Astrocyte (in vitro differentiated cells and primary cell): ENCODE results near the gene MLF2. TPM values are rescaled to one million over a fixed set of nuclear protein-coding genes. Genes with fewer than 3 reads are reported as not detected.

ENCODE experiments used
- DNase-seq: peaks from one replicate; pipeline ENCODE4 v3.0.0-alpha.2; 2010; ENCODE audit warnings: low read depth
- FAIRE-seq: peaks from 2 replicates; lab custom pipeline; 2011; peaks lifted over from hg19 to GRCh38; lab: Jason Lieb, UNC
- H2AFZ ChIP-seq: 2 replicates; pipeline ENCODE4 v1.6.0; 2012; ENCODE audit warnings: low read depth, low read length, inconsistent platforms
- H3K27ac ChIP-seq: 2 replicates; pipeline ENCODE4 v1.5.1; 2011; ENCODE audit warnings: low read depth, low read length, inconsistent platforms
- H3K27me3 ChIP-seq: 2 replicates; pipeline ENCODE4 v1.6.0; 2011; ENCODE audit warnings: low read length, inconsistent platforms; ENCODE audit not compliant: insufficient read depth
- H3K36me3 ChIP-seq: 2 replicates; pipeline ENCODE4 v1.5.1; 2011; ENCODE audit warnings: low read length, inconsistent platforms; ENCODE audit not compliant: insufficient read depth
- H3K4me1 ChIP-seq: 2 replicates; pipeline ENCODE4 v1.5.1; 2011; ENCODE audit warnings: low read length, inconsistent platforms; ENCODE audit not compliant: insufficient read depth
- H3K4me2 ChIP-seq: 2 replicates; pipeline ENCODE4 v1.6.0; 2012; ENCODE audit warnings: low read length, inconsistent platforms
- H3K4me3 ChIP-seq: 2 replicates; pipeline ENCODE4 v1.5.1; 2011; ENCODE audit warnings: low read depth, mild to moderate bottlenecking, low read length, inconsistent platforms; ENCODE audit not compliant: insufficient read depth
- H3K79me2 ChIP-seq: 2 replicates; pipeline ENCODE4 v1.6.0; 2012; ENCODE audit warnings: mild to moderate bottlenecking, low read length, inconsistent platforms; ENCODE audit not compliant: insufficient read depth
- H3K9ac ChIP-seq: 2 replicates; pipeline ENCODE4 v1.6.0; 2012; ENCODE audit warnings: mild to moderate bottlenecking, low read length, inconsistent platforms
- H3K9me3 ChIP-seq: 2 replicates; pipeline ENCODE4 v1.5.1; 2012; ENCODE audit warnings: low read depth, mild to moderate bottlenecking, low read length, inconsistent platforms; ENCODE audit not compliant: insufficient read depth
- H4K20me1 ChIP-seq: 2 replicates; pipeline ENCODE4 v1.6.0; 2012; ENCODE audit warnings: low read length, inconsistent platforms; ENCODE audit not compliant: insufficient read depth
- H3K27ac Mint-ChIP-seq: one replicate; pipeline ENCODE4 v1.8.0; 2021; ENCODE audit warnings: mild to moderate bottlenecking, mixed read lengths; ENCODE audit not compliant: unreplicated experiment
- H3K27me3 Mint-ChIP-seq: one replicate; pipeline ENCODE4 v1.8.0; 2021; ENCODE audit warnings: low read depth, mixed read lengths; ENCODE audit not compliant: unreplicated experiment
- H3K36me3 Mint-ChIP-seq: one replicate; pipeline ENCODE4 v1.8.0; 2021; ENCODE audit warnings: low read depth, mixed read lengths; ENCODE audit not compliant: unreplicated experiment
- H3K4me1 Mint-ChIP-seq: one replicate; pipeline ENCODE4 v1.8.0; 2021; ENCODE audit warnings: low read depth, mixed read lengths; ENCODE audit not compliant: unreplicated experiment
- H3K4me3 Mint-ChIP-seq: one replicate; pipeline ENCODE4 v1.8.0; 2021; ENCODE audit warnings: mild to moderate bottlenecking, moderate library complexity, mixed read lengths; ENCODE audit not compliant: unreplicated experiment
- H3K9me3 Mint-ChIP-seq: one replicate; pipeline ENCODE4 v1.8.0; 2021; ENCODE audit warnings: mild to moderate bottlenecking, mixed read lengths; ENCODE audit not compliant: unreplicated experiment
- CTCF ChIP-seq: IDR thresholded peaks from 2 replicates; pipeline ENCODE4 v1.5.1; 2011; ENCODE audit warnings: low read depth, mild to moderate bottlenecking, inconsistent platforms, low read length, moderate library complexity; ENCODE audit not compliant: insufficient read depth
- EZH2 ChIP-seq: IDR thresholded peaks from 2 replicates; pipeline ENCODE4 v1.6.1; 2012; ENCODE audit warnings: mild to moderate bottlenecking, low read length, inconsistent platforms; ENCODE audit not compliant: insufficient read depth
- total RNA-seq: library from RNA; stranded (reverse); gene quantifications from 2 replicates; pipeline ENCODE4 v1.2.1, GENCODE V29; 2021

Gene MLF2
- total RNA-seq, 1 donor from 2014 or later: 316 TPM

GRCh38 chr12:6765634-6766581, 13.0 kb upstream of the MLF2 start, which contains the start of gene PTMS:
PTMS (plus strand) TSS chr12:6766363; CDS start chr12:6766706, 343 bp downstream.
- peaks cover 39% of the 10 kb centered on the region for H3K4me1 ChIP-seq
- TF ChIP-seq CTCF: no peak
- TF ChIP-seq EZH2: no peak
- peaks cover 6% of the 10 kb centered on the region for H3K36me3 ChIP-seq
- H2AFZ ChIP-seq: no peak within 1 kb of the TSS
- Mint-ChIP-seq H3K9me3 (no peaks in the 10 kb centered on the region), H3K36me3 (peaks cover 12% of the 10 kb centered on the region), H3K27me3 (no peaks in the 10 kb centered on the region), H3K27ac (peak within 1 kb of the TSS; percentile 81), H3K4me1 (peaks cover 32% of the 10 kb centered on the region), H3K4me3 (peak within 1 kb of the TSS; percentile 95)
- peak; percentile 96 for DNase-seq
- peaks cover 40% of the 10 kb centered on the region for H4K20me1 ChIP-seq
- H3K27ac ChIP-seq: peak within 1 kb of the TSS; percentile 72
- no peak for FAIRE-seq
- H3K4me3 ChIP-seq: peak within 1 kb of the TSS; percentile 95
- peak within 1 kb of the TSS; percentile 94 for H3K4me2 ChIP-seq
- peaks cover 33% of the 10 kb centered on the region for H3K79me2 ChIP-seq
- H3K27me3 ChIP-seq: no peaks in the 10 kb centered on the region
- no peaks in the 10 kb centered on the region for H3K9me3 ChIP-seq
- H3K9ac ChIP-seq: peak within 1 kb of the TSS; percentile 85

GRCh38 chr12:6765048-6765633, 12.2 kb upstream of the MLF2 start:
- peak overlapping the region; percentile 70 for H3K27ac Mint-ChIP-seq
- no peaks in the 10 kb centered on the region for H3K9me3 ChIP-seq
- H3K27me3 ChIP-seq: no peaks in the 10 kb centered on the region
- H3K36me3 Mint-ChIP-seq: peaks cover 12% of the 10 kb centered on the region
- no peak overlapping the region for H2AFZ ChIP-seq
- H3K9ac ChIP-seq: no peak overlapping the region
- H3K27me3 Mint-ChIP-seq: peaks cover 2% of the 10 kb centered on the region
- peaks cover 39% of the 10 kb centered on the region for H3K4me1 ChIP-seq
- peaks cover 4% of the 10 kb centered on the region for H3K36me3 ChIP-seq
- peaks cover 33% of the 10 kb centered on the region for H4K20me1 ChIP-seq
- peaks cover 33% of the 10 kb centered on the region for H3K79me2 ChIP-seq
- H3K4me1 Mint-ChIP-seq: peaks cover 31% of the 10 kb centered on the region
- FAIRE-seq (no peak), DNase-seq (no peak)
- peak overlapping the region; percentile 94 for H3K4me2 ChIP-seq
- no peak for TF ChIP-seq EZH2
- TF ChIP-seq CTCF: no peak
- peak overlapping the region; percentile 80 for H3K4me3 Mint-ChIP-seq
- no peak overlapping the region for H3K4me3 ChIP-seq
- H3K27ac ChIP-seq: peak overlapping the region; percentile 72
- H3K9me3 Mint-ChIP-seq: no peaks in the 10 kb centered on the region
